GM13976 (cell line): ENCODE measurements around the gene TMEM164.

Experiments
- DNase-seq: peaks from one replicate; pipeline ENCODE4 v3.0.0; 2012; ENCODE audit warnings: low spot score
- CTCF ChIP-seq: IDR thresholded peaks from 2 replicates; pipeline ENCODE4 v1.5.1; 2012; ENCODE audit warnings: borderline replicate concordance, mild to moderate bottlenecking; ENCODE audit not compliant: insufficient read depth; ENCODE audit errors: extremely low read depth, missing control alignments, control extremely low read depth
- in situ Hi-C: fragments of 300-500 bp; cut with MboI; formaldehyde crosslinking; loops from one replicate; pipeline ENCODE4 v1.12.0; 2022; ENCODE audit warnings: low sequenced_read_pairs, mixed read lengths, inconsistent platforms; ENCODE audit not compliant: unreplicated experiment

Gene TMEM164

GRCh38 chrX:110062919-110063318, 60.0 kb downstream of the TMEM164 start:
- in situ Hi-C loops: no loop called here
- no peak for TF ChIP-seq CTCF
- no peak for DNase-seq

GRCh38 chrX:110066488-110067225, 63.7 kb downstream of the TMEM164 start:
- DNase-seq: no peak
- in situ Hi-C loops: no loop called here
- TF ChIP-seq CTCF: no peak

- no peak for DNase-seq
- TF ChIP-seq CTCF: no peak
- in situ Hi-C loops: no loop called here
Observed at GRCh38 chrX:110070970-110071369, 68.1 kb downstream of the TMEM164 start.

- DNase-seq: no peak
- in situ Hi-C loops: no loop called here
- TF ChIP-seq CTCF: no peak
Observed at GRCh38 chrX:110081320-110081719, 78.4 kb downstream of the TMEM164 start.

GRCh38 chrX:110081740-110082139, 78.8 kb downstream of the TMEM164 start:
- no peak for DNase-seq
- no peak for TF ChIP-seq CTCF
- in situ Hi-C loops: no loop called here

GRCh38 chrX:110082161-110082560, 79.2 kb downstream of the TMEM164 start:
- in situ Hi-C loops: no loop called here
- no peak for DNase-seq
- no peak for TF ChIP-seq CTCF
